HG02970 (cell line): Measurements from ENCODE around the gene RHEB.

Source experiments
- ATAC-seq: cut with Tn5 transposase; IDR thresholded peaks from one replicate; pipeline ENCODE4 v1.9.1; 2021; ENCODE audit warnings: mild to moderate bottlenecking, moderate library complexity, moderate number of reproducible peaks; ENCODE audit not compliant: unreplicated experiment, low FRiP score

Gene RHEB

GRCh38 chr7:151505433-151505832 lies 14.3 kb downstream of the RHEB start:
- no peak for ATAC-seq

- no peak for ATAC-seq
Measured at GRCh38 chr7:151504715-151505326, 14.9 kb downstream of the RHEB start.

DNA sequence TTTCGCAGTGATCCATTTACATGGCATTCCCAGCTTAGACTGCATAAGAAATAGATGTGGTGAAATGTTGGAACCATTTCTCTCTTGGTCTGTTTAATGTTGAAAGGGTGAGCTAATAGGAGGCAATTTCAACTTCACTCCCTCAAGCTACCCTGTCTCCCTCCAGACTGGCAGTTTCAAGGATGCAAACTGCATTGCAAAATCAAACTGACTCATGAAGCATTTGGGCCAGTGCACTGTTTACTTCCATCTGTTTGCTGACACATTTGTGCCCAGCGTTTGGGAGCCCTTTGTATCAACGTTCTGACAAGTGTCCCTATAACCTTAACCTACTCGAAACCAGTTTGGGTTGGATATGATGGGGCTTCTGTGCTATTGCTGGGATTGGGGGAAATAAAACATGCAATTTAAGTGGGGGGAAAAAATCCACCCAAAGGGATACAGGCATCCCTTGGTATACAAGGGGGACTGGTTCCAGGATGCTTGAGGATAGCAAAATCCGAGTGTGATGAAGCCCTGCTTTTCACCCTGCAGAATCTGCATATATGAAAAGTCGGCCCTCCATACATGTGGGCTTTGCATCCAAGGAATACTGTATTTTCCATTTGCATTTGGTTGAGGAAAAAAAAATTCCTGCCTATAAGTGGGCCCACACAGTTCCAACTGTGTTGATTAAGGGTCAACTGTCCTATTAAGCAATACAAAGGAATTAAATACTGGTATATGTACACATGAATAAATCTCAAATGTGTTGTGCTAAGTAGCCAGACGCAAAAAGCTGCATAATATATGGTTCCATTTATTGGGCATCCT lies 15.6 kb downstream of the RHEB start:
- ATAC-seq: no peak

DNA sequence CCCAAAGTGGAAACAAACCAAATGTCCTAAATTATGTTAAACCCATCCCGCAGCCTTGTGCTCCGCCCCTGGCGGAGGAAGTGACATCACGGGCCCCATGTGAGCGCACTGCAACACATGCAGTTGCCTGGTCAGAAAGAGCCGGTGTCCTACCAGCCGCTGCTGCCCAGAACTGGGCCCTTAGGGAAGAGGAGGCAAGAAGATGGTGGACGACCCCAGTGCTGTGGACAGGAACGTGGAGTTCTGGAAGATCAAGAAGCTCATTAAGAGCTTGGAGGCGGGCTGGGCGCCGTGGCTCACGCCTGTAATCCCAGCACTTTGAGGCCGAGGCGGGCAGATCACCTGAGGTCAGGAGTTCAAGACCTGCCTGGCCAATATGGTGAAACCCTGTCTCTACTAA lies 18.0 kb downstream of the RHEB start:
- no peak for ATAC-seq

DNA sequence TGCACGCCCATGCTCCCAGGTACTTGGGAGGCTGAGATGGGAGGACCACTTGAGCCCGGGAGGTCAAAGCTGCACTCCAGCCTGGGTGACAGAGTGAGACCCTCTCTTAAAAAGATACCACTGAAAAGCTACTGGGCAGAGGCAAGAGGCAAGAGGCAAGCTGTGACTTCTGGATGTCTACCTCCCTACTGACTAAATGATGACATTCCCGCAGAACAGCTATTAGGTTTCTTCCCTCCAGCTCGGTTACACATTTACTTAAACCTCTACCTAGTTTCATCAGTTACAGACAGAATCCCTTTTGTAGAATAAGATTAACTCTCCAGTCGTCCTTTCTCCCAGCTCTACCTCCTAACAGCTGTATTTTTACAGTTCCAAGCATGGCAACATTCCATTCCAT lies 21.2 kb downstream of the RHEB start:
- no peak for ATAC-seq

GRCh38 chr7:151497306-151497871 lies 22.3 kb downstream of the RHEB start:
- ATAC-seq: no peak

- ATAC-seq: no peak
Measured at GRCh38 chr7:151495360-151495759, 24.3 kb downstream of the RHEB start.

- ATAC-seq: no peak
Measured at GRCh38 chr7:151494298-151495284, 25.1 kb downstream of the RHEB start.

- ATAC-seq: no peak
Measured at GRCh38 chr7:151493083-151493482, 26.6 kb downstream of the RHEB start.

- no peak for ATAC-seq
Measured at GRCh38 chr7:151491859-151492258, 27.8 kb downstream of the RHEB start.

- no peak for ATAC-seq
Measured at GRCh38 chr7:151490456-151491105, 29.1 kb downstream of the RHEB start.

GRCh38 chr7:151489498-151489897 lies 30.2 kb downstream of the RHEB start:
- ATAC-seq: no peak

DNA sequence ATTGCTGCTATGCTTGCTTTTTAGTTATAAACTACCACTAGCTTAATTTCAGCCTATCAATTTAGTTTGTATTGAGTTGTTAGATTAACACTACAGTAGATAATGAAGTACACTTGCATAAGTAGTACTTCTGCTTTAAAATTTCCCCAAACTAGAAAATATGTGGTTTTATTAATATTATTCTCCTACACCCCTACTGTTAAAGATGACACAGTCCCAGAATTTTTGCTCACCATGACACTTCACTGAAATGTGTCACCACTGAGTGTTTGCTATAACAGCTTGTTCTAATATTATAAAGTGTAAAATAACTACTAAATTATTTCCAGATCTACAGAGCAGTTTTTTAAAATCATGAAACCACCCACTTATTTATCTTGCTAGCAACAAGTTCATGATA lies 31.6 kb downstream of the RHEB start:
- no peak for ATAC-seq

DNA sequence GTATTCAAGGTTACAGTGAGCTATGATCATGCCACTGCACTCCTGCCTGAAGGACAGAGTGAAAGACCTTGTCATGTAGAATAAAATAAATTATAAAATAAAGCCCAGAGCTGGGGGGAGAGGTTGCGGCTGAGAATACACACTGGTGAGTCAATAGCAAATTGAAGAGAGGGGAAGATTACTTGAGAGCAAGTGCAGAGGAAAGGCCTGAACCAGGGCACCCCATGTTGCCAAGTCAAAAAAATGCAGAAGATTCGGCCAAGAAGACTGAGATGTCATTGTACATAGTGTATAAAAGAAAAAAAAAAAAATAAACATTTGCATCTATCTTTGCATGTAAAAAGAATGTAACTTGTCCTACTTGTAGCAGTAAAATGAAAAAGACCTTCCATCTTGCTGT lies 32.5 kb downstream of the RHEB start:
- no peak for ATAC-seq

DNA sequence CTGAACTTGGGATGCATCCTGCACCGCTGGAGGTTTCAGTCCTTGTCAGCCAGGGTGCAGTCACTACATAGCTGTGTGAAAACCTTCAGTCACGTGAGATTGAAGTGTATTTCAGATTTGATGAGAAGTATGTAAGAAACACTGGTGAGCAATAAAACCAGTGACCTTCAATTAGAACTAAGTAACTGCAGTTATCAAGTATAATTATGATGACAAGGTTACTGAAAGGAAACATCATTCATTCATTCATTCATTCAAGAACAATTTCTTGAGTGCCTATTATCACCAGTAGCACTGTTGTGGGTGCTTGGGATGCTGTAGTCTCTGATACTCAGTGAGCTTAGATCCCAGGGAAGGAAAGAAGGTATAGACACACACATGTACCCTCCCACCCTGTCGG lies 33.6 kb downstream of the RHEB start:
- ATAC-seq: no peak

DNA sequence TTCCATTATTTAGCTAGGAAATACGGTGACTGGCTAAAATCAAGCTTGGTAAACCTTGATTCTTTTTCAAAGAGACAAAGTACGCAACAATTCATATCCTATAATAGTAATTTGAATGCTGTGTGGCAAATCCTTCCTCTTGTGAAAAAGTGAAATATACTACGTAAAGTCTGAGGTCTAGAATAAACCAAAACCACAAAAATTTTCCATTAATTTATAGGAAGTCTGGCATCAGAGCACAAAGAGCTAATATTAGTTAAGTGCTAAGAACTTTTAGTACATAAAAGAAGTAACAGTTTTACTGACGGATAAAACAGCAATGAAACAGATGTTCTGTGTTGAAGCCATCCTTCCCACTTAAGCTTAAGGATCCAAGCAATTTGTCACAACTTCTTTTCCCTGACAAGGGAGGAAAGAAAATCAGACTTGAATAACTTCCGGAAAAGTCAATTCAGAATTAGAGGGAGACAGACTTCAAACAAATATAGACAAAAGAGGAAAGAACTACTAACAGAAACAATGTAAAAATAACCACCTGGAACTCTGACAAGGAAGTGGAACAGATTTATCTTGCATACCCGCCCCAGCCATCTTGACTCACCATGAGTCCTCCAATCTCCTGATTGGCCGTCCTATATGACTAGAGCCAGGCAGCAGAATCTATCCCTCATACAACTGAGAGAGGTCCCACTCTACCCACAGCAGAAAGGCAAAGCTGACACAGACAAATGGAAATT lies 34.6 kb downstream of the RHEB start:
- ATAC-seq: no peak

- ATAC-seq: no peak
Measured at GRCh38 chr7:151483711-151483983, 36.0 kb downstream of the RHEB start.

- no peak for ATAC-seq
Measured at GRCh38 chr7:151482883-151483710, 36.6 kb downstream of the RHEB start.
